HepG2 (cell line): Measurements from ENCODE around the gene DCPS. TPM values are rescaled to one million over a fixed set of nuclear protein-coding genes. Genes with fewer than 3 reads are reported as not detected.

Experiments
- ATAC-seq: fragments of 200-7000 bp; cut with Tn5 transposase; 3 replicates; pipeline ENCODE4 v1.9.1; 2020; ENCODE audit warnings: mild to moderate bottlenecking, moderate library complexity
- BruUV-seq: library from RNA; stranded (reverse); fragments of 400-500 nt; replicated peaks from 2 replicates; lab custom pipeline; 2021; lab: Mats Ljungman, UMichigan
- CTCF ChIA-PET: fragments of 300-600 bp; formaldehyde crosslinking; extraction: SDS; loops from one replicate; lab custom pipeline; 2021; ENCODE audit warnings: low total read pairs, inconsistent platforms, low intra/inter-chr PET ratio; lab: Yijun Ruan, JAX
- POLR2A ChIA-PET: fragments of 350-600 bp; sonication (Branson Sonifier 250); formaldehyde crosslinking; loops from one replicate; lab custom pipeline; 2020; ENCODE audit warnings: antibody characterized with exemption, inconsistent platforms; lab: Yijun Ruan, JAX
- DNase-seq: peaks from one replicate; pipeline ENCODE4 v3.0.0-alpha.2; 2015; ENCODE audit warnings: low spot score
- FAIRE-seq: peaks from 3 replicates; lab custom pipeline; 2011; peaks lifted over from hg19 to GRCh38; lab: Jason Lieb, UNC
- H2AFZ ChIP-seq: one replicate; pipeline ENCODE4 v1.6.1; 2011; ENCODE audit warnings: low read length, inconsistent platforms
- H3K27ac ChIP-seq: fragments of 300-600 bp; 3 replicates; pipeline ENCODE4 v1.8.0; 2011; ENCODE audit warnings: mixed run types, mild to moderate bottlenecking, mixed read lengths, low read length, inconsistent platforms; ENCODE audit not compliant: insufficient read depth; ENCODE audit errors: extremely low read length
- H3K27me3 ChIP-seq, 2 experiments: fragments of 200-600 bp in 1 of 2; 2 replicates in 1 of 2; 3 replicates in 1 of 2; pipeline versions ENCODE4 v1.6.0 to v1.8.0; 2011; ENCODE audit warnings: low read length in 2 of 2, mild to moderate bottlenecking in 2 of 2, moderate library complexity in 2 of 2, inconsistent platforms in 1 of 2; ENCODE audit not compliant: insufficient read depth in 2 of 2, control insufficient read depth in 1 of 2
- H3K36me3 ChIP-seq, 2 experiments: fragments of 200-600 bp in 1 of 2; replicated peaks in 1 of 2; 2 replicates in 1 of 2; 3 replicates in 1 of 2; pipeline versions ENCODE4 v1.5.1 to v1.8.0; 2011; ENCODE audit warnings: low read length in 2 of 2, inconsistent platforms in 1 of 2; ENCODE audit not compliant: insufficient read depth in 2 of 2, control insufficient read depth in 1 of 2
- H3K4me1 ChIP-seq: 2 replicates; pipeline ENCODE4 v1.5.1; 2012; ENCODE audit warnings: low read length, inconsistent platforms; ENCODE audit not compliant: insufficient read depth
- H3K4me2 ChIP-seq: 2 replicates; pipeline ENCODE4 v1.6.0; 2011; ENCODE audit warnings: low read depth, low read length, inconsistent platforms
- H3K4me3 ChIP-seq, 3 experiments: fragments of 200-600 bp in 1 of 3; sonication (generic), shearing (Covaris generic) in 1 of 3; replicated peaks in 1 of 3; 2 replicates each; pipeline ENCODE4 v1.5.1; 2011 to 2016; ENCODE audit warnings: low read length in 3 of 3, inconsistent platforms in 2 of 3, low read depth in 2 of 3, mild to moderate bottlenecking in 2 of 3, control low read depth in 1 of 3, mixed read lengths in 1 of 3; ENCODE audit not compliant: insufficient read depth in 1 of 3
- H3K79me2 ChIP-seq: one replicate; pipeline ENCODE4 v1.6.1; 2011; ENCODE audit warnings: low read length, inconsistent platforms; ENCODE audit not compliant: insufficient read depth
- H3K9ac ChIP-seq: 2 replicates; pipeline ENCODE4 v1.6.0; 2011; ENCODE audit warnings: mild to moderate bottlenecking, low read depth, low read length, inconsistent platforms; ENCODE audit not compliant: insufficient read depth
- H3K9me3 ChIP-seq: 2 replicates; pipeline ENCODE4 v1.5.1; 2012; ENCODE audit warnings: mild to moderate bottlenecking, low read length
- H4K20me1 ChIP-seq: 2 replicates; pipeline ENCODE4 v1.6.0; 2011; ENCODE audit warnings: inconsistent platforms, mild to moderate bottlenecking, low read length, moderate library complexity; ENCODE audit not compliant: insufficient read depth
- CCDC6 ChIP-seq: sonication (generic); formaldehyde crosslinking; IDR thresholded peaks from 2 replicates; pipeline ENCODE4 v1.8.1; 2022; ENCODE audit warnings: mild to moderate bottlenecking, missing genetic modification reagents, moderate library complexity
- DR1 ChIP-seq: sonication (generic); formaldehyde crosslinking; IDR thresholded peaks from 2 replicates; pipeline ENCODE4 v1.8.0; 2021; ENCODE audit warnings: mild to moderate bottlenecking, missing genetic modification reagents, inconsistent platforms
- HOXA9 ChIP-seq: sonication (generic); formaldehyde crosslinking; IDR thresholded peaks from 2 replicates; pipeline ENCODE4 v1.8.1; 2022; ENCODE audit warnings: missing genetic modification reagents, mild to moderate bottlenecking, moderate library complexity, borderline replicate concordance
- PCBP2 ChIP-seq: fragments of 200-400 bp; formaldehyde crosslinking; optimal IDR thresholded peaks from 2 replicates; pipeline ENCODE3; 2018; ENCODE audit warnings: low read length, low read depth; ENCODE audit not compliant: poor library complexity, severe bottlenecking
- RAD51 ChIP-seq: fragments of 450-650 bp; IDR thresholded peaks from 2 replicates; pipeline ENCODE4 v1.6.1; 2016; ENCODE audit warnings: borderline replicate concordance
- RFXANK ChIP-seq: IDR thresholded peaks from 2 replicates; pipeline ENCODE4 v1.6.1; 2016
- YY1 ChIP-seq: IDR thresholded peaks from 2 replicates; pipeline ENCODE4 v1.6.1; 2011; ENCODE audit warnings: low read length, low read depth, moderate library complexity, mild to moderate bottlenecking; ENCODE audit not compliant: insufficient read depth, insufficient replicate concordance
- ZMYM3 ChIP-seq: sonication (generic); formaldehyde crosslinking; IDR thresholded peaks from 2 replicates; pipeline ENCODE4 v1.5.1; 2020; ENCODE audit warnings: mild to moderate bottlenecking, missing genetic modification reagents
- ZNF142 ChIP-seq: sonication (generic); formaldehyde crosslinking; IDR thresholded peaks from 2 replicates; pipeline ENCODE4 v1.4.0; 2020; ENCODE audit warnings: missing genetic modification reagents
- ZNF280B ChIP-seq: sonication (generic); formaldehyde crosslinking; IDR thresholded peaks from 2 replicates; pipeline ENCODE4 v1.5.0; 2020; ENCODE audit warnings: missing genetic modification reagents, mild to moderate bottlenecking, borderline replicate concordance
- ZNF572 ChIP-seq: sonication (generic); formaldehyde crosslinking; IDR thresholded peaks from 2 replicates; pipeline ENCODE4 v1.5.1; 2020; ENCODE audit warnings: mild to moderate bottlenecking, missing genetic modification reagents
- WGBS: methylation state at CpG from one replicate; pipeline ENCODE4 v1.1.6; 2017; ENCODE audit warnings: low lambda C conversion rate; 5-methylcytosine and 5-hydroxymethylcytosine counted together
- in situ Hi-C: cut with HindIII; loops from 2 replicates; pipeline ENCODE4 v1.10.0; 2017; ENCODE audit warnings: low pct_unique_long_range_greater_than_20kb; ENCODE audit not compliant: extremely low pct_ligation_motif_present
- intact Hi-C: fragments of 100-400 bp; cut with micrococcal nuclease; formaldehyde crosslinking; loops from one replicate; pipeline ENCODE4 v1.10.0; 2022; ENCODE audit not compliant: unreplicated experiment
- polyA plus RNA-seq, 8 experiments: library from polyadenylated mRNA; depleted of rRNA in 3 of 8; stranded (reverse) in 7 of 8; unstranded in 1 of 8; fragments of >200 nt; fragmentation: Illumina TruSeq in 4 of 8; extraction: Trizol in 4 of 8; gene quantifications; 2 replicates each; pipeline versions ENCODE4 v1.2.1 to v1.2.3, GENCODE V29; 2011 to 2016; ENCODE audit warnings: low read depth in 4 of 8, missing spikeins in 1 of 8, mixed read lengths in 1 of 8; ENCODE audit not compliant: insufficient read depth in 1 of 8
- total RNA-seq, 5 experiments: library from RNA; depleted of rRNA; stranded (reverse); fragments of >200 nt; fragmentation: Illumina TruSeq; extraction: Trizol; gene quantifications; 2 replicates each; pipeline ENCODE4 v1.2.3, GENCODE V29; 2016; ENCODE audit warnings: low read depth in 1 of 5
- TF ChIP-seq, protein P1 (sequence below): sonication (generic); formaldehyde crosslinking; IDR thresholded peaks from 2 replicates; pipeline ENCODE4 v1.8.1; 2023; ENCODE audit warnings: missing genetic modification reagents, inconsistent platforms, borderline replicate concordance
- TF ChIP-seq, protein P2 (sequence below): sonication (generic); formaldehyde crosslinking; IDR thresholded peaks from 2 replicates; pipeline ENCODE4 v1.5.0; 2020; ENCODE audit warnings: missing genetic modification reagents
- TF ChIP-seq, protein P3 (sequence below): sonication (generic); formaldehyde crosslinking; IDR thresholded peaks from 2 replicates; pipeline ENCODE4 v1.4.0; 2020; ENCODE audit warnings: missing genetic modification reagents

Gene DCPS
- total and polyA plus RNA-seq, 2 of the 13 experiments (the other 11 are each of a cell fraction or from before 2014, with no cell fraction given): 21.9 to 22.5 TPM

DNA sequence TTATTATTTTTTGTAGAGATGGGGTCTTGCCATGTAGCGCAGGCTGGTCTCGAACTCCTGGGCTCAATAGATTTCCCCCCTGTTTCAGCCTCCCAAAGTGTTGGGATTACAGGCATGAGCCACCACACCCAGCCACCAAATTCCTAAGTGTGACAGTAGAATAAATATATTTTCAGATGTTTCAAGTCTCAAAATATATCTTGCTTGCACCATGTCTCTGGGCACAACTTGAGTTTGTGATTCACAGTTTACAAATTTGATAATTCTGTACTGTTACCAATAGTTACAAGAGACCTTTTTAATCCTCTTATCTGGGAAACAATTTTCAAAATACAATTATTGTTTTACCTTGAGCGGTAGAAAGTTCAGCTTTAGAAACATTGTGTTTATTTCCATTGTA, 19.1 kb downstream of the DCPS start:
- in situ Hi-C loops: no loop called here
- FAIRE-seq: no peak
- no TSS peak for BruUV-seq
- no peak for TF ChIP-seq ZNF142 (CRISPR knock-in tag)
- no peak for TF ChIP-seq ZNF280B (CRISPR knock-in tag)
- TF ChIP-seq RFXANK (CRISPR knock-in tag): no peak
- TF ChIP-seq, protein P1, sequence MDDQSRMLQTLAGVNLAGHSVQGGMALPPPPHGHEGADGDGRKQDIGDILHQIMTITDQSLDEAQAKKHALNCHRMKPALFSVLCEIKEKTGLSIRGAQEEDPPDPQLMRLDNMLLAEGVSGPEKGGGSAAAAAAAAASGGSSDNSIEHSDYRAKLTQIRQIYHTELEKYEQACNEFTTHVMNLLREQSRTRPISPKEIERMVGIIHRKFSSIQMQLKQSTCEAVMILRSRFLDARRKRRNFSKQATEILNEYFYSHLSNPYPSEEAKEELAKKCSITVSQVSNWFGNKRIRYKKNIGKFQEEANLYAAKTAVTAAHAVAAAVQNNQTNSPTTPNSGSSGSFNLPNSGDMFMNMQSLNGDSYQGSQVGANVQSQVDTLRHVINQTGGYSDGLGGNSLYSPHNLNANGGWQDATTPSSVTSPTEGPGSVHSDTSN (CRISPR knock-in tag): no peak
- TF ChIP-seq ZNF572 (CRISPR knock-in tag): no peak
- no peak for TF ChIP-seq DR1
- TF ChIP-seq, protein P2, sequence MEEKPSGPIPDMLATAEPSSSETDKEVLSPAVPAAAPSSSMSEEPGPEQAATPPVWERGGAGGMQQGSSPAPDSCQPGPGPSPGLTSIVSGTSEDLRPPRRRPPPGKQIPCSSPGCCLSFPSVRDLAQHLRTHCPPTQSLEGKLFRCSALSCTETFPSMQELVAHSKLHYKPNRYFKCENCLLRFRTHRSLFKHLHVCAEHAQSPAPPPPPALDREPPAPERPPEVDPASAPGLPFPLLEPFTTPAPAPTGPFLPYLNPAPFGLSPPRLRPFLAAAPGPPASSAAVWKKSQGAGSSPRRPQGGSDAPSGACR (CRISPR knock-in tag): no peak
- TF ChIP-seq PCBP2: no peak
- no peak for TF ChIP-seq HOXA9
- no peak for TF ChIP-seq YY1
- TF ChIP-seq, protein P3, sequence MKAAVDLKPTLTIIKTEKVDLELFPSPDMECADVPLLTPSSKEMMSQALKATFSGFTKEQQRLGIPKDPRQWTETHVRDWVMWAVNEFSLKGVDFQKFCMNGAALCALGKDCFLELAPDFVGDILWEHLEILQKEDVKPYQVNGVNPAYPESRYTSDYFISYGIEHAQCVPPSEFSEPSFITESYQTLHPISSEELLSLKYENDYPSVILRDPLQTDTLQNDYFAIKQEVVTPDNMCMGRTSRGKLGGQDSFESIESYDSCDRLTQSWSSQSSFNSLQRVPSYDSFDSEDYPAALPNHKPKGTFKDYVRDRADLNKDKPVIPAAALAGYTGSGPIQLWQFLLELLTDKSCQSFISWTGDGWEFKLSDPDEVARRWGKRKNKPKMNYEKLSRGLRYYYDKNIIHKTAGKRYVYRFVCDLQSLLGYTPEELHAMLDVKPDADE (CRISPR knock-in tag): no peak
- TF ChIP-seq RAD51: no peak
- no peak for TF ChIP-seq ZMYM3 (CRISPR knock-in tag)
- TF ChIP-seq CCDC6 (CRISPR knock-in tag): no peak

More for the DNA sequence above, 19.1 kb downstream of the DCPS start:
- DNase-seq: no peak
- Histone ChIP-seq H4K20me1 (no peaks in the 10 kb centered on the region), H3K27me3 (no peaks in the 10 kb centered on the region), H3K4me3 (no peak overlapping the region), H3K4me2 (no peak overlapping the region), H3K9ac (no peak overlapping the region), H3K4me1 (peaks cover 11% of the 10 kb centered on the region), H3K27ac (no peak overlapping the region), H2AFZ (no peak overlapping the region), H3K79me2 (no peaks in the 10 kb centered on the region), H3K36me3 (no peaks in the 10 kb centered on the region), H3K9me3 (no peaks in the 10 kb centered on the region)
- 100% methylated on average over 3 of the region's 3 CpGs for WGBS
- POLR2A ChIA-PET: no interaction called here
- CTCF ChIA-PET: no interaction called here
- no peak for ATAC-seq
- intact Hi-C loops: no loop called here
